ENCODE data around the gene RRP36.
A peak's percentile ranks its signal among the peaks of the same experiment; 100 is the strongest.
"Not testable (repeated sequence)": the region's sequence is repeated elsewhere in the genome, so short reads cannot be mapped to it uniquely, and the experiment has no call there.

The RRP36 gene

DNA sequence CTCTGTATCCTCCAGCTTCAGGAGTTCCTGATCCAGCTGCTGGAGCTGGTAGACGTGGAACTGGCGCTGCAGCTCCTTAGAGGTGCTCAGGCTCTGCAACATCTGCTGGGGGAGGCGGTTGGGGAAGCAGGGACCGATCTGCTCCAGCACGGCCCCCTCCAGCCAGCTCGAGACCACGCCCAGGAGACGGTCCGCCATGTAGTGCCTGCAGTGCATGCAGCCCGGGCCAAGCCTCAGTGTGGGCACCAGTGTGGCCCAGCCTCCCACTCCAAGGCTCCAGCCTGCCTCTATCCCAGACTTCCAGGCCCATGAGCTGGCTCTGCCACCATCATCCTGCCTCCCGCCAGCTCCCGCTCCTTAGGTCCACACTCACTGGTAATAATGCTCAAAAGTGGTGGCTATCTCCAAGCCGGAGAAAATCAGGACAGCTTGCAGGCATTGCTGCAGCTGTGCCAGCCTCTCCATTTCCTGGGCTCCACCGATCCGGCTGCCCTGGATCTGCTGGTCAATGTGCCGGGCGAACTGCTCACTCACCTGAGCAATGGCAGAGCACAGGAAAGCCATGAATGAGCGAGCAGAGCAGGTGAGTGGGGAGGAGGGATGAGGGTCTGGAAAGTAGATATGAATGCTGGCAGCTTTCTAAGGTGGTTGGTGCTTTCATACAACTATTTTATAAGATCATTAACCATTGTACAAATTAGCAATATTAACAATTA, 19.3 kb downstream of the RRP36 start:
- no peak for DNase-seq

DNA sequence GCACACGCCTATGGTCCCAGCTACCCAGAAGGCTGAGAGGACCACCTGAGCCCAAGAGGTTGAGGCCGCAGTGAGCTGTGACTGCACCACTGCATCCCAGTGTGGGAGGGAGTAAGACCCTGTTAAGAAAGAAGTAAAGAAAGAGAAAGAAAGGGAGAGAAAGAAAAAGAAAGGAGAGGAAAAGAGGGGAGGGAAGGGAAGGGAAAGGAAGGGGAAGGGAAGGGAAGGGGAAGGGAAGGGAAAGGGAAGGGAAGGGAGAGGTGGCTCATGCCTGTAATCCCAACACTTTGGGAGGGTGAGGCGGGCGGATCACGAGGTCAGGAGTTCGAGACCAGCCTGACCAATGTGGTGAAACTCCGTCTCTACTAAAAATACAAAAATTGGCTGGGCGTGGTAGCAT, 20.1 kb downstream of the RRP36 start:
- DNase-seq, result not testable (repeated sequence)

DNA sequence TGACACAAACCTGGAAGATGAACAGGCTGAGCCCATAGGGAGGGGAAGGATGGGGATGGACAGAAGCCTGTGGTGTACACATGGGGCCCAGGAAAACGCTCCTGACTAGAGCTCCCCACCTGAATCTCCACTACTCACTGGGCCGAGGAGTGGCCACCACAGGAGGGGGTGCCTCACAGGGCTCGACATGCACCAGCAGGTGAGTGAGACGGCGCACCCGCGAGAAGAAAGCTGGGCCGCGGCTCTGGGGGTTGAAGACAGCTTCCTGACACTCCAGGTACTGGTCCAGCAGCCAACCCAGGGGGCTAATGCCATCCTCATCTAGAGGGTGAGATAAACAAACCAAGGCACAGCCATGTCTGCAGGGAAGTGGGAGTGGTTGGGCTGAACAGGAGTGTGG, 21.9 kb downstream of the RRP36 start:
- DNase-seq, result no peak

DNA sequence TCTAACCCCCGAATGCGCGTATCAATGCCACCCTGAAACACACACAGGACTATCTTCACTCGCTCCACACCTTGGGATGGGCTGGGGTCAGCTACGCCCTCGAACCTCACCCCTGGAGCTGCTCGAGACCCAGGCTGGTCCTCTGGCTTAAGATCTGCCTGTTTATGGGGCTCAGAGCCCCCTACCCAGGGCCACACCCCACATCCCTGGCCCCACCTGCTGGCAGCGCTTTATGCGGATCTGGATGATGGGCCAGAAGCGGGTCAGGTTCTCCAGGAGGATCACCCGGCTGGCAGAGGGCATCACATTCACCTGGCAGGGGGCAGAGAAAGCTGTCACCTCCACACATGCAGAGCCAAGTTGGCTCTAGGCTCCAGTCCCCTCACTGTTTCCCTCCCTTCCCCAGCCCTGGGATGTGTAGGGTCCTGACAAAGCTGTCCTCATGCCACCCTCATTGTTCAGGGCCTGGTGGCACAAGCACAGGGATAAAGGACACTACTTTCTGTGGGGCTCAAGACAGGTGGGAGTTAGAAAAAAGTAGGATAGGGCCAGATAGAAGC, 24.0 kb downstream of the RRP36 start:
- no peak for DNase-seq

DNA sequence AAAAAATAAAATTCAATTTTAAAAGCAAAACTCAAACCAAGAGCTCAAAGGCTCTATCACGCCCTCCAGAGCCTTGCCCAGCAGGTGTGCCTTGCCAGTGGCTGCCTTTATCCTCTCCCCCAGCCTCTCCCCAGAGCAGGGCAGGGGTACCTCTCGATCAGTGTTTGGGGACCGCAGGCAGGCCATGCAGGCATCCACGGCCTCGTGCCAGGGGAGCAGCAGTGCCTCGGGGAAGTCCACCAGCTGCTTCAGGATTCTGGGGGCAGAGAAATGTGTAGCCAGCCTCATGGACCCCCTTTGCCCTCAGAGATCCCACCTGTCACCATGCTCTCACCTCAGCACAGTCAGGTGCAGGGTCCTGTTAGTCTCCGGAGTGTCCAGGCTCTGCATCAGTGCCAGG, 26.6 kb downstream of the RRP36 start:
- DNase-seq, result no peak

DNA sequence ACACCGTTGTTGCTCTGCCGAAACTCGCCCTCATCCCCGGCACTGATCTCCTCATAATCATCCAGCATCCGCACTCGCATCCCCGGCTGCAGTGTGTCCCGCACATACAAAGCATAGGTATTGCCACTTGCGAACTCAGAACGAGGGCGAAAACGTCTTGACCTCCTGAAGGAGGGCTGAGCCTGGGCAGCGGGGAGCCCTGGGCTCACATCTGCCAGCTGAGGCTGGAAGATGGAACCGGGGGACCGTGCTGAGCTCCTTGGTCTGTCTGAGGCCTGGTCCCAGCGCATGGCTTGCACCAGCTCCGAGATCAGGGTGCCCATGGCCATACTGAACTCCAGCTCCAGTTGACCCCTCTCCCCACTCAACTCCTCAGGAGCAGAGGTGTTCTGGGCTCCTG, 29.6 kb downstream of the RRP36 start:
- DNase-seq, result no peak

DNA sequence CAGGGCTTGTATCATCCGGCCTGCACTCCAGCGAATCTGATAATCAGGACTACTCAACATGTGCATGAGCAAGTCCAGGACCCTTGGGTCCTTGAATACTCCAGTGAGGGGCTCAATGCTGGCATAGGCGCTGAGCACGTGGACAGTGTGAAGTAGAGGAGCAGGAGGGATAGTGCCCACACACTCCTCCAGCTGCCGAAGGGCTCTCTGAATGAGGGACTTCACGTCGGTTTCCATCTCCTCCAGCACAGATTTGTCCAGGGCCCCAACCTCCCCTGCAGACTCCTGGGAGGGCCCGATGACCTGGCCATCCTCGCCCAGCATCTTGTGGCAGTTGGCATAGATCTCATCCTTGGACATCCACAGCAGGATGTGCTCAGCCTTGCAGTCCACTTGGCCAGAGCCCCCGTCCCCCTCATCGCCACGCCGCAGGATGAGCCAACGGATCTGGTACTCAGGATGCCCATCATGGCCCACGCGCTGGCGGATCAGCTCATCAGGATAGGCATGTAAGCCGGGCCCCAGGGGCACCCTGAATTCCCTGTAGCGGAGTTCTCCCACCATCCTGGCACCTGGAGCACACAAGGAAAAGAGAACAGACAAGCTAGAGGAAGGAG, 30.9 kb downstream of the RRP36 start:
- no peak for DNase-seq

DNA sequence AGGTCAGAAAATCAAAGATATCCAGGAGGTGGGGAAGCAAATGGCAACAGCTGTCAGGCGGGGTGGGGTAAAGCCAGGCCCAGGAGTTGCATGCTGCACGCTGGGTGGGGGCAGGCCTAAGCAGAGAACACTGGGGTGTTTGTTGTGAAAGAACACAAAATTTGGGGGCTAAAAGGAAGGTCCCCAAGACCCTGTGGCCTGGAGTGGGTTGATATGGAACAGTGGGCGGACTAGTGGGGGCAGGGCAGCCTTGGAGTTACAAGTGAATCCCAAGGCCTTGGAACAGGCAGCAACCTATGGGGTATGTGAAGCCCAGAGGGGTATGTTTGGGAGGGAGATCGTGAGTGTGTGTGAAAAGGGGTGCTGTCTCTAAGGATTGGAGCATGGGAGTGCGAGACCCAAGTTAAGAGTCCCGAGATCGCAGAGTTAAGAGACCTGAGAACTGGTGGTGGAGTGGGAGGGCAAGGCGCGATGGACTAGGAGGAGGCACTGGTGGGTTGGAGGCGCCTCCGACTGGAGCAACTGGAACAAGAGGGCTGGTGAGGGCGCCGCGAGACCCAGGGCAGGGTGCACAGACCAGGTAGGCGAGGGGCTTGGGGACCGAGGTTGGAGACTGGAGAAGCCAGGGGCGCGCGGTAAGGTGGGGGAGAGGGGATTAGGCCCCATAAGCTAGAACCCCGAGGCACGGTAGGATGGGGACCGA, 31.6 kb downstream of the RRP36 start:
- peak; percentile 8 for DNase-seq

DNA sequence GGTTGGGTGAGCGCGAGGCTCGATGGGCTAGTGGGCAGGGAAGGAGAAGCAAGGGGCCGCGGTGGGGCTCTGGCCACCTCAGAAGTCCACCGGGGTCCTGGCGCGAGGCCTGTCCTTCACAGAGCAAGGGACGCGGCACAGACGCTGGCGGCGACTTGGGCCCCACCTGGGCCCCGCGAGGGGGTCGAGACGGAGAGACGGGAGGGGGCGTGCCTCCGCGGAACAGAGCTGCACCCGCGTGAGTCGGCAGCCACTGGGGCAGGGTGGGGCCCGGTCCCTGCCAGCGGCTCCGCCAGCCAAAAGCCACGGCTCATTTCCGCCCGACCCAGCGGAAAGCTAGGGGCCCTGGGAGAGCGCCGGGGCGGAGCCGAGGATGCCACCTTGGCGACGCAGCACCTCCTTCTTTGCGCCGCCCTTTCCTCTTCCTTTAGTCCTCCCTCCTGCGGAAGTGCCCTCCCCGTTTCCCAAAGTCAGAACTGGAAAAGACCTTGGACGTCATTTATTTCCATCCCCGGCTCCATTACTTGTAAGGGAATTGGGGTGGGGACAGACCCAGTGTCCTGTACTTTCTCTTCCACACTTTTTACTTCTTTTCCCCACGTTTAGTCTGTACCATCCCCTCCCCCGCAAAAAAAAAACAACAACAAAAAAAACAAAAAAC, 32.3 kb downstream of the RRP36 start, which contains the start of gene CUL7:
Gene CUL7 (minus strand): TSS at position 307 of the 661 bp plus-strand sequence. CDS start 1,063 bp downstream, outside the sequence.
- DNase-seq, result peak; percentile 97

DNA sequence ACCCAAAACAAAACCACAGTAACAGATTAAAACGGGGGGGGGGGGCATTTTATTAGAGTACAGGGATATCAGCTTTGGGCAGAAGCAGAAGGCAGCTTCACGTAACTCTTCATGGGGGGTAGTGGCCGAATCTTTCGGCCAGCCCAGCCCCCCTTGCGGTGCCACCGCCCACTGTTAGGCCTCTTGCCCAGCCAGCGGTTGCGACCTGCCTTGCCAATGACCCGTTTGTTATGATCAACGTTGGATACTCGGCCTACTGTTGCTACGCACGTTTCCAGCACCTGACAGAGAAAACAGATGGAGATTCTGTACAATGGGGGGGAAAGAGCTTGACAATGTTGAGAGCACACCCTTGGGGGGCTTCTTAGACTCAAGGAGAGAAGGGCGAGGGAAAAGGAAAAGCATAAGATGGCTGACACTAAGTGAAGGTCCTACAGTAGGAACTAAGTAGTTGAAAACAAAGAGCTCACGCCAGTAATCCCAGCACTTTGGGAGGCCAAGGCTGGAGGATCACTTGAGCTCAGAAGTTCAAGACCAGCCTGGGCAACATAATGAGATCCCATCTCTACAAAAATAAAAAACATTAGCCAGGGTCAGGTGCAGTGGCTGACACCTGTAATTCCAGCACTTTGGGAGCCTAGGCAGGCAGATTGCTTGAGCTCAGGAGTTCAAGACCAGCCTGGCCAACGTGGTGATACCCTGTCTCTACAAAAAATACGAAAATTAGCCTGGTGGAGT, 33.0 kb downstream of the RRP36 start:
- no peak for DNase-seq

DNA sequence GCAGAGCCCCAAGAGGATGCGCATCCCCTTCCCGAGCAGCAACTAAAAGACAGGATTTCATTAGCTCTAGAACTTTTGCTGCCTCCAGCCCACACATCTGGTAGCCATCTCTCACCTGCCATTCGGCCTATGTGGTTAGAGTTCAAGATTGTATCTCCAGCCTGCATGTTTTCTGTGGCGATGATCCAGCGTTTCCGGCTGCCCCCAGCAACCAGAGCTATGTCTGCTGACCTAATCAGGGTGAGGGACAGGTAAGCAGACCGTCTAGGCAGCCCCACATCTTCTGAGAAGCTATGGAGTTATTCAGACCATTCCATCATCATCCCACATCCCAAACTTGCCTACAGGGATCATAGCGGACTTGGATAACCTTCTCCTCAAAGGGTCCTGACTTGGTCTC, 34.5 kb downstream of the RRP36 start:
- no peak for DNase-seq

DNA sequence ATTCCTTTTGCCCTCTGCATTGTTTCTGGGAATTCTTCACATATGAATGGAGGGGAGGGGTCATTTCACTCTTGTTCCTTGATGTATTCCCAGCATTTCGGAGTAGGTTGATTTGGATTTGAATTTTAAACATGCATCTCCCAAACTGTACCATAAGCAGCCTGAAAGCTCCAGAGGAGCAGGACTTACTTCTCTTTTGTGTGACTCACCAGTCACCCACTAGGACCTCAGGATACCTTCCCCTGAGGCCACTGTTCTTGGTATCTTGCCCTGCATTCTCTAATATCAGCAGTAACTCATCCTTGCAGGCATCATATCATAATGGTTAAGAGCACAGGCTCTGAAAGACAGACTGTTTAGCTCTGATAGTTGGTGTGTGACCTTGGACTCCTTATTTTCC, 37.1 kb downstream of the RRP36 start:
- DNase-seq, result no peak

DNA sequence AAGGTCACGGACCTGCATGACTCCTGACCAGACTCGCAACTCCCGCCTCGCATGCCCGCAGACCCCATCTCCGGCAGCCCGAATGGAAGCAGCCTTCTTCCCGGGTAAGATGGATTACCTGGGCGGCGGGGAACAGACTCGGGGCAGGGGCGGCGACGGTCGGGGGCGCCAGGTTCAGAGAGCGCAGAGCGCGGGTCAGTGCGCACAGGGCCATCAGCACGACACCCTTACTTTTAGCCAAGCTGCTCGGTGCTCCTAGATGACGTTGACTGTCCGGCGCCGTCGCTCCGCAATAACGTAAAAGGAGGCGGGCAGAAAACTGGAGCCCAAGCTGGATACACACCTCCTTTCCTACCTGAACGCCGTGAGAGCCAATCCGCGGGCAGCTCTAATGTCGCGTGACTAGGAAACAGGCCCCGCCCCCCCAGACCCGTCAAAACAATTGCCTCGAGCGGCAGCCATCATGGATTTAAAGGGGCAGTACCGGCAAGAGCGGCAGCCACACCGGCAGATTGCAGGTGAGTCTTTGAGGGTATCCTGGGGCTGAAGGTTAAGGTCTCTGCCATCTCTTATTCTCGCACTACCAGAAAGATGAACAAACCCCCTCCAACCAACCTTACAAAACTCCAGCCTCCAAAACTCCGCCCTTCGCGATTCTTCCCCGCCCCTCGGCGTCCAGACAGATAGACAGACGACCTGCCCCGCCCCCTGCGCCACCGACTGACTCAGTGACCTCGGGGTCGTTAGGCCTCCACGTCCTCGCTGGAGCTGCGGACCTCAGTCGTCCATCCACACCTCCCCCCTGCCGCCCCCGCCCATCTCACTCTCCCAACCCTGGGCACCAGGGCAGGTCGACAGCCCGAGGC, 38.0 kb downstream of the RRP36 start, which contains the start of the genes KLC4 and MRPL2:
Gene KLC4 (plus strand): TSS at position 464 of the 866 bp plus-strand sequence. CDS start 1,705 bp downstream, outside the sequence.
Gene MRPL2 (minus strand): TSS at position 267 of the 866 bp plus-strand sequence. CDS start 53 bp downstream, at position 214.
- DNase-seq, result peak; percentile 99

DNA sequence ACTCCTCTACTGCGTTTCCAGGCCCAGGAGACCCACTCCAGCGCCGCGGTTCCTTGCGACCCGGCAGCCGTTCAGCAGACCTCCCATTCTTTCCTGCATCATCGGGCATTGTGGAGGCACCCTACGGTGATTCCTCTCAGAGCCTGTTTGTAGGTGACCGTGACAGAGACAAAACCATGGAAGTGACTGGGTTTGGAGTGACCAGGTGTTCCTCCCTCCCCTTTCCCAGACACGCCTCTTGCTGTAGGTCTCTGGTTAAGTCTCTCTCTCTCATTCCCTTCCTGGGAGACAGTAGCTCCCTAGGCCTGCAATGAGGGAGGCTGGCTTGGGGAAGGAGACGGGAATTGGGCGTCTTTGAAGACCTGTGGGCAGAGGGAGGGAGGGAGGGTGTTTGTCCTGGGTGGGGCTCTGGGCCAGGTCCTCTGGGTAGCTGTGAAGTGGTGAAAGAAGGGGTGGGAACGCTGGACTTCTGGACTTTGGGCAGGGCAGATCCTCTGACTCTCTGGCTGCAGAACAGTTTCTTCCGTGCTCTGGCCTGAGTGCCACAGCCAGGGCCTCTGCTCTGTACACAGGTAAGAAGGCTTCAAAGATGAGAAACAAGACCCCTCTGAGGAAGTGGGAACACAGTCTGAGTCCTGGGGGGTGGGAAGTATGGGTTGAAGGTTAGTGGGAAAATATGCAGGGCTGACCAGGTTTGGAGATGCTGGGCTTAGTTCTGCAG, 38.8 kb downstream of the RRP36 start:
- DNase-seq, result no peak

DNA sequence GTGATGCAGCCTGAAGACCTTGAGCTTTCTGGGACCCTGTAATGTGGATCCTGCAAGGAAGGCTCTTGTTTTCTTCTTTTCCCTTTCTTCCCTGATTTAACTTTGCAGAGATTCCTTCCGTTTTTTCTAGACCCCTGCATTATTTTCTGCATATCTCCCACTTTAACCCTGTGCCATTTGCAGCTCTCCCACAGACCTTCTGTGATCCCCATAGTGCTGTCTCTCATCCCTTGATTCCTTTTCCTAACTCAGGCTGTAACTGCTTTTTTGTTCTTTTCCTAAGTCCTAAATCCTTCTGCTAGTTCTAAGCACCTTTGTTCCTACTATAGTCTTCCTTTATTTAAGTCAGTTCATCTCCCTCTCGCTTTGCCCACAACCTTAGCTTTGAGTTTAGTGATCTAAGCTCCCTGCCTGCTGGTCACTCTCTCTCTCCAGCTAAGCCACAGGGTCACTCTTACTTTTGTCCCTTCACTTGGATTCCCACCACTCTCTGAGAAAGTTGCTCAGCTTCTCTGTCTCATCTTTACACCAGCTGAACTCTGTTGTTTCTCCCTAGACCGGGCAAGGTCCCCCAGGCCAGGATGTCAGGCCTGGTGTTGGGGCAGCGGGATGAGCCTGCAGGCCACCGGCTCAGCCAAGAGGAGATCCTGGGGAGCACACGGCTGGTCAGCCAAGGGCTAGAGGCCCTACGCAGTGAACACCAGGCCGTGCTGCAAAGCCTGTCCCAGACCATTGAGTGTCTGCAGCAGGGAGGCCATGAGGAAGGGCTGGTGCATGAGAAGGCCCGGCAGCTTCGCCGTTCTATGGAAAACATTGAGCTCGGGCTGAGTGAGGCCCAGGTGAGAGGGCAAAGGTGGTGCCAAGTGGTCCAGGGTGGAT, 39.6 kb downstream of the RRP36 start:
- no peak for DNase-seq

DNA sequence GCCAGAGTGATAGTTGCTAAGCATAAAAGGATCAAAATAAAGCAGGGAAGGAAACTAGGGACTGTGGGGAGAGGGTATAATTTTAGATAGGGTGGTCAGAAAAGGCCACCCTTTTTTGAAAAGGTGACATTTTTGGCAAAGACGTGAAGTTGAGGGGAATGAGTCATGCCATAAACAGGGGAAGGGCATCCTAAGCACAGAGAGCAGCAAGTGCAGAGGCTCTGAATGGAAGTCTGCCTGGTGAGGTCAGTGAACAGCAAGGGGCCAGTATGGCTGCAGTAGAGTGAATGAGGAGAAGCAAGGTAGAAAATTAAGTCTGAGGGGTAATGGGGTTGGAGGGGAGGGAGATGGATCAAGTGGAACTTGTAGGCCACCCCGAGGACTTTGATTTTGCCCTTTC, 40.4 kb downstream of the RRP36 start:
- DNase-seq, result no peak

DNA sequence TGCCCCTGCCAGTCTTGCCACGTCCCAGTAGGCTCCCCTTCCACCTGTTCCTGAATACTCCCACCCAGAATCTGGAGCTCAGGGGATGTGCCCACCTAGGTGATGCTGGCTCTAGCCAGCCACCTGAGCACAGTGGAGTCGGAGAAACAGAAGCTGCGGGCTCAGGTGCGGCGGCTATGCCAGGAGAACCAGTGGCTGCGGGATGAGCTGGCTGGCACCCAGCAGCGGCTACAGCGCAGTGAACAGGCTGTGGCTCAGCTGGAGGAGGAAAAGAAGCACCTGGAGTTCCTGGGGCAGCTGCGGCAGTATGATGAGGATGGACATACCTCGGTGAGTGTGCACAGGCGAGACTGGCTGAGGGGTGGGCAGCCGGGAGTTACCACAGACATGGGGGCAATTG, 41.4 kb downstream of the RRP36 start:
- no peak for DNase-seq

DNA sequence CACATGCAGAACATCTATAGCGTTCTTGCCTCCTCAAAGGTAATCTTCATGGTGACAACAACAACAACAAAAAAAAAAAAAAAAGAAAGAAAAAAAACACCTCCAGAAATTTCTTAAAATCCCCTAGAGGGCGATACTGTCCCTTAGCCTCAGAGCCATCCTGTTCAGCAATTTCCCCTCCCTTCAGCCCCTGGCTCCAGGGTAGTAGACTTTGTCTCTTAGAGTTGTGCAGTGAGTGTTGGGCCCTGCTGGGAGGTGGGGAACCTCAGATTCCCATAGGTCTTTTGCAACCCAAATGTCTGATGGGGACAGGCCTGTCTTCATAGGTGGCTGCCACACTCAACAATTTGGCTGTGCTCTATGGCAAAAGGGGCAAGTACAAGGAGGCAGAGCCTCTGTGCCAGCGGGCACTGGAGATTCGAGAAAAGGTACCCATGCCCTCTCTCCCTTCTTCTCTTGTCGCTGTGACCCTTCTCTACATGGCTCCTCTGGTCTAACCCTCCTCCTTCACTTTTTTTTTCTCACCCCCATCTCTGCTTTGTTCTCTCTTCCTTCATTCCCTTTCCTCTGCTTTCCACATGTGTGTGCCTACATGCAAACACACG, 48.7 kb downstream of the RRP36 start:
- peak; percentile 65 for DNase-seq

Data from NCI-H2171 treated with DMSO at 0.1 percent for 48 hours (cell line).